Right renal cortex interstitium (tissue), 3 donors: ENCODE results near the gene UFSP1. TPM values are rescaled to one million over a fixed set of nuclear protein-coding genes. Genes with fewer than 3 reads are reported as not detected.

ENCODE experiments used
- DNase-seq, 3 donors: peaks; one replicate each; pipeline ENCODE4 v3.0.0-alpha.2; 2013; ENCODE audit warnings: low read depth in 3 of 3, low spot score in 2 of 3
- polyA plus RNA-seq, 3 donors: library from polyadenylated mRNA; unstranded; fragments of 120-200 nt; gene quantifications; one replicate each; pipeline ENCODE4 v1.2.1, GENCODE V29; 2013; ENCODE audit not compliant: insufficient read length in 3 of 3

UFSP1 gene
- polyA plus RNA-seq, 3 donors: 0.96 to 2.3 (median 1.9) TPM

DNA sequence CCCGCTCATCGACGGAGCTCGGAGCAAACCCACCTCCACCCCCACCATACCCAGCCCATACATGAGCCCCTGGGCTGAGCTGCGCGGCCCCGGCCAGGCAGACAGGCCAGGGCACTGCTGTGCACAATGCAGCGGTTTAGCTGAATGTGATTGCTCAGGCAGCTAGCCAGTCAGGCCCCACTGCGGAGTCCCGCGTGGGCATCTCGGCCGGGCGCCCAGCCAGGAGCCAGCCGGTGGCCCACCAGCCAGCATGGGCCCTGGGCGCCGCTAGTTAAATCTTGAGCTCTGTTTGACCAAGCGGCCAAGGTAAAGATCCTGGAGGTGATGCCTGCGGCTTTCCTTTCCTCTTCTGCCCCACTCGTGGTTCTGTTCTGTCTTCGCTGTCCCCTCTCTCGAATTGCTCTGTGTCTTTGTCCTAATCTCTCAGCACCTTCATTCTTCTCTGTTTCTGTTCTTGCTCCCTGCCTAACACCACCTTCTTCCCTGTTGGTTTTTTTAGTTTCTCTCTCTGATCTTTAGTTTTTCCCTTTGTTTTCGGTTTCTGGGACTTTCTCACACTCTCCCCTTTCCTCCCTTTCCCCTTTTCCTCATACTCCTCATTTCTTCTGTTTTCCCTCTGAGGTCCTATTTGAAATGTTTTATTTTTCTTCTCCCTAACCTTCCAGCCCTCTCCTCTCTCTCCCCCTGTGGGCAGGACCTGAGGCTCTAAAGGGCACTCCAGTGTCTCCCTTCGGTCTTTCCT is 6.6 kb downstream of the UFSP1 start:
- no peak for DNase-seq

DNA sequence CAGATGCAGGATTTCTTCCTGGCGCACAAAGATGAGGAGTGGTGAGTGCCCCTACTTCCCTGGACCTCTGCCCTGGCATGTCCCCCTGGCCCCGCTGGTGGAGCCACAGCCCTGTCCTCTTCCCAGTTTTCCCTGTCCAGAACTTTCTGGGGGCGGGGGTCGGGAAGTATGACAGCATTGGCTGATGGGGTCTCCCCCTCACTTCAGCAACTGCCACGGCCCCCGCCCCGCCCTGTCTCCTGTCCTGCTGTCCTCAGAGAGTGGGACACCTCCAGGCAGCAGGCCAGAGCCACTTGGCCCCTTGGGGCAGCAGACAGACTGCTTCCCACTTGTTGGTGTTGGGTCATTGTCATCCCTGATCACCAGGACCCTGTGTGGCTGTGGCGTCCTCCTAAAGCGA is 7.3 kb downstream of the UFSP1 start:
- DNase-seq: no peak

DNA sequence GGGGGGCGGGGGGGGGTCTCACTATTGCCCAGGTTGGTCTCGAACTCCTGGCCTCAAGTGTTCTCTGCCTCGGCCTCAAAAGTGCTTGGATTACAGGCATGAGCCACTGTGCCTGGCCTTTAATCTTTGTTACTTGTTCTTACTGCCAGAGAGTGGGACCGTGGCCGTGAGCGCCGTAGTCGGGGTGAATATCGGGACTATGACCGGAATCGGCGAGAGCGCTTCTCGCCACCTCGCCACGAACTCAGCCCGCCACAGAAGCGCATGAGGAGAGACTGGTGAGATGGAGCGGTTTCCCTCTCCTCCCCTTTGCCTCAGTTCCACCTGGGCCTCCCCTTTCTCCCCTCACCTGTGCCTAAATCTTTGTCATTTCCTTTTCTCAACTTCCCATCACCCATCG is 8.4 kb downstream of the UFSP1 start:
- DNase-seq: no peak

DNA sequence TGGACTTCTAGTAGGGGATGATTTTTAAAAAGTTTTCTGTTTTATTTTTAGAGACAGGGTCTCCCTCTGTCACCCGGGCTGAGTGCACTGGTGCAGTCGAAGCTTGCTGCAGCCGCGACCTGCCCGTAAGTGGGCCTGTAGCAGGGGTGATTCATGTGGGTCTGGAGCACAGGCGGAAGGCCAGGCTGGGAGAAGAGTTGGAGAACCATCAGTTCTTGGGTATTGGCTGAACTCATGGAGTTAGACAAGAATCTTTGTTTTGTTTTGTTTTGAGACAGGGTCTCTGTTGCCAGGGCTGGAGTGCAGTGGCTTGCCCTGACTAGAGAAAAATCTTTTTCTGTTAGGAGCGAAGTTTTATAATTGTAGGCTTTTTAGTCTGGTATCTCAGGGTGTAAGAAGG is 8.9 kb downstream of the UFSP1 start:
- no peak for DNase-seq

DNA sequence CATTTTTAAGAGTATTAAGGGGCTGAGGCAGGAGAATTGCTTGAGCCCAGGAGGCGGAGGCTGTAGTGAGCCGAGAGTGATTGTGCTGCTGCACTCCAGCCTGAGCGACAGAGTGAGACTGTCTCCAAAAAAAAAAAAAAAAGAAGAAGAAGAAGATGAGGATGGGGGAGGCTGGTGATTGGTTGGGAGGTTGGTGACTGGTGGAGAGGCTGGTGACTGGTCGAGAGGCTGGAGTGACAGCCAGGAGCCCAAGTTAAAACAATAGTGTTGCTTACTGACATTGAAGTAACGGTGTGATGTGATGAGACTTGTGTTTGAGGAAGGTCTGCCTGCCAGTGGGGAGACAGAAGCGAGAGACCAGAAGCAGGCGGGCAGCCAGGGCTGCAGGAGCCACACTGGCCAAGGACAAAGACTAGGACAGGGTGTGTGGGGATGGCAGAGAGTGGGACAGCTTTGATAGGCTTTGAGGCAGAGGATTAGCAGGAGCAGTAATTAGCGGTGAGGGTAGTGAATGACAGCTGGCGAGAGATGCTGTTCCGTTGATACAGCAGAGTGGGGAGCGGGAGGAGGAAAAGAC is 9.7 kb downstream of the UFSP1 start:
- DNase-seq: no peak

DNA sequence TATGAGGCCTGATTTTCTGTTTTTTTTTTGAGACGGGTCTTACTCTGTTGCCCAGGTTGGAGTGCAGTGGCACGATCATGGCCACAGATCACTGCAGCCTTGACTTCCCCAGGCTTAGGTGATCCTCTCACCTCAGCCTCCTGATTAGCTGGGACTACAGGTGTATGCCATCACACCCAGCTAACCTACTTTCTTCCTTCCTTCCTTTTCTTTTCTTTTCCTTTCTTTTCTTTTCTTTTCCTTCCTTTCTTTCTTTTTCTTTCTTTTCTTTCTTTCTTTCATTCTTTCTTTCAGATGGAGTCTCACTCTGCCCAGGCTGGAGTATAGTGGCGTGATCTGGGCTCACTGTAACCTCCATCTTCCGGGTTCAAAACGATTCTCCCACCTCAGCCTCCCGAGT is 10.8 kb downstream of the UFSP1 start:
- DNase-seq: no peak

DNA sequence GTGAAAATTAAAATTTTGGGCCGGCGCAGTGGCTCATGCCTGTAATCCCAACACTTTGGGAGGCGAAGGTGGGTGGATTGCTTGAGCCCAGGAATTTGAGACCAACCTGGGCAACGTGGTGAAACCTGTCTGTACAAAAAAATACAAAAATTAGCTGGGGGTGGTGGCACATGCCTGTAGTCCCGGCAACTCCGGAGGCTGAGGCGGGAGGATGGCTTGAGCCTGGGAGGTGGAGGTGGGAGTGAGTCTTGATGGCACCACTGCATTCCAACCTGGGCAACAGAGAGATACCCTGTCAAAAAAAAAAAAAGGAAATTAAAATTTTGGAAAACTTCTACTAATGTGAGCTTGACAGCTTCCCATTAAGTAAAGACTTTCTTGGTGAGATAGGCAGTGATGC is 11.5 kb downstream of the UFSP1 start:
- DNase-seq: no peak

DNA sequence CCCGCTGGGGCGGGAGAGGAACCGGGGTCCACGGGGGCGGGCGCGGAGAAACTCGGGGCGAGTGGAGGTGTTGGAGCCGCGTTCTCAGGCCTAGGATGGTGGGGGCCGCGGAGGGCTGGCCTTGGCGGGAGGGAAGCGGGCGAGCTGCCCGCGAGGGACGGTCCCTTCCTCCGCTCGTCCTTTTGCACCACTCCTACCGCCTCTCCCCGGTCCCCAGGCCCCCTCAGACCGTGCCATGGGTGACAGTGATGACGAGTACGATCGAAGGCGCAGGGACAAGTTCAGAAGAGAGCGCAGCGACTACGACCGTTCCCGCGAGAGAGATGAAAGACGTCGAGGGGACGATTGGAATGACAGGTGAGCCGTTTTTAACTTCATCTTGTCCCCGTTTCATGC is 14.2 kb downstream of the UFSP1 start:
- DNase-seq: no peak

DNA sequence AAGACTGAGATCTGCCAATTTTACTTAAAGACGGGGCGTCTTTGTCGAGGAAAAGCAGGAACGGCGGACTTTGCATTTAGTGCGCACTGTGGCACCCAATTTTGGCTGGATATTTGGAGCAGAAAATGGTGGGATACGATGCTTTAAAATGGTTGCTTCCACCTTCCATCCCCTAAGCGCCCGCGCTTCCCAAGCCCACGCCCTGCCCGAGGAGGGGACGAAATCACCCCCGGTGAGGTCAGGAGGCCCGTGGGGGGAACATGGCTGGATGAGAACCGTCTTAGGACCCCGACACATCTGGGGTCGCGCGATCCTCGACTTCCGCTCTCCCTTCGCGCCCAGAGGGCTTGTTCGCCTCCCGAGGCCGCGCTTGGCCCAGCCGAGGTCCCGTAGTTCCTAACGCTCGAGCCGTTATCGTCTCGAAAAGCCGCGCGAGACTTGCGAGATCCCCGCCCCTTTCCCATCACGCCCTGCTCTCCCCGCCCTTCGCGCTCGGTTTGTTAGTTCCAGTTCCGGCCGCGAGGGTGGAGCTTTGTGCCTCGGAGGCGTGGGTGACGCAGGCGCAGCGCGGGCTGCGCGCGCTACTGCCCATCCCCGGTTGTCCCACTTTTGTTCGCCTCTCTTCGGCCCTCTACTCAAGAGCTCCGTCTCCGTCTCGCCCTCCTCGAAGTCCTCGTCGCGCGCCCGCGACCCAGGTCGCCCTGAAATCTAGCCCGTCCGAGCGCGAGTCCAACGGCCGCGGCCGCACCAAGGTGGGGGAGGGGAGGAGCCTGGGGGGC is 14.7 kb downstream of the UFSP1 start, which contains the start of gene SRRT:
TSS of gene SRRT (plus strand) at position 527 of the 779 bp plus-strand sequence. CDS start 488 bp downstream, outside the sequence.
- peak; percentile 93 to 99 (median 96) for DNase-seq

DNA sequence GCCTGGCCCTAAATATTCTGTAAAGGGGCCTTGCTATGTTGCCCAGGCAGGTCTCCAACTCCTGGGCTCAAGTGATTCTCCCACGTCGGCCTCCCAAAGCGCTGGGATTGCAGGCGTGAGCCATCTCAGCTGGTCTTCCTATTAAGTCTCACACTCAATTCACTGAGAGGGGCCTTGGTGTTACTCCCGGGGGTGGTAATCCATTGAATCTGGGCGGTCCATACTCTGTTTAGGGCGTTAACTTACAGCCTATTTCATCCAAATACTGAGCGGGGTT is 15.3 kb downstream of the UFSP1 start:
- no peak for DNase-seq

DNA sequence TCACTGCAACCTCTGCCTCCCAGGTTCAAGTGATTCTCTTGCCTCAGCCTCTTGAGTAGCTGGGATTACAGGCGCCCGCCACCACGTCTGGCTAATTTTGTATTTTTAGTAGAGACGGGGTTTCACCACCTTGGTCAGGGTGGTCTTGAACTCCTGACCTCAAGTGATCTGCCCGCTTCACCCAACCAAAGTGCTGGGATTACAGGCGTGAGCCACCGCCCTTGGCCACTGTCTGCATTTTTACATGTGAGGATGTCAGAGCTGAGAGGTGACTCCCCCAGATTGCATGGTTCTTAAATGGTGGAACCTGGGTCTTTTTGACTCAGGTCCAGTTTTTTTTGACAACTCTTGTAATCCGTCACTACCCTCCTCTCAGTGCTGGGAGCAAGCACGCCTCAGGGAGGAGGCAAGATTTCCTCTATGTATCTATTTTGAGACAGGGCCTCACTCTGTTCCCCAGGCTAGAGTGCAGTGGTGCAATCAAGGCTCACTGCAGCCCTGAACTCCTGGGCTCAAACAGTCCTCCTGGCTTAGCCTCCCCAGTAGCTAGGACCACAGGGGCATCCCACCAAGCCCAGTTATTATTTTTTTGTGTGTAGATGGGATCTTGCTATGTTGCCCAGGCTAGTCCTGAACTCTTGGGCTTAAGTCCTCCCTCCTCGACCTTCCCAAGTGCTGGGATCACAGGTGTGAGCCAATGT is 15.8 kb downstream of the UFSP1 start:
- DNase-seq: no peak

DNA sequence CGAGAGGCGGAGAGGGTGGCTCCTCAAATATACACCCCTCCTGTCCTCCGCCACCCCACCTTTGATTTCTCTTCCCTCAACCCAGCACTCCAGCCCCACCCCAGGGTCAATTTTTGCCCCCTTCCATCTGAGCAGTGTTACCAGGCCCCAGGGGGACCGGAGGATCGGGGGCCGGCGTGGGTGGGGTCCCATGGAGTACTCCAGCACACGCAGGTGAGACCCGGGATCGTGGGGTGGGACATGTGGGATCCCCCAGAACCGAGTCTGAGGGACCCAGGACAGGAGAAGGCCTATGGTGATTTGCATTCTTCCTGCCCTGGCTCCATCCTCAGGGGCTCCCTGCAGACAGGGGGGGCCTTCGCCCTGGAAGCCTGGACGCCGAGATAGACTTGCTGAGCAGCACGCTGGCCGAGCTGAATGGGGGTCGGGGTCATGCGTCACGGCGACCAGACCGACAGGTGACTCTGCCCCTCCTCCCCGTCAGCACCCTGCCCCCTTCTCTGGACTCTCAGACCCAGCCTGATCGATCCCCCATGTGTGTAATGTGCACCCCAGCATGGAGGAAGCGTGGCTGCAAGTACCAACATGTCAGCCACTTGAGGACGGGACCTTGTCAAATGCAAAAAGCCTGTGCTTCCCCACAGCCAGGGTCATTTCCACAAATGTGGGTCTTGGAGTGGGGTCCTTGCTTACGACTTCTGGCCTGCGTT is 21.6 kb downstream of the UFSP1 start:
- DNase-seq: no peak

DNA sequence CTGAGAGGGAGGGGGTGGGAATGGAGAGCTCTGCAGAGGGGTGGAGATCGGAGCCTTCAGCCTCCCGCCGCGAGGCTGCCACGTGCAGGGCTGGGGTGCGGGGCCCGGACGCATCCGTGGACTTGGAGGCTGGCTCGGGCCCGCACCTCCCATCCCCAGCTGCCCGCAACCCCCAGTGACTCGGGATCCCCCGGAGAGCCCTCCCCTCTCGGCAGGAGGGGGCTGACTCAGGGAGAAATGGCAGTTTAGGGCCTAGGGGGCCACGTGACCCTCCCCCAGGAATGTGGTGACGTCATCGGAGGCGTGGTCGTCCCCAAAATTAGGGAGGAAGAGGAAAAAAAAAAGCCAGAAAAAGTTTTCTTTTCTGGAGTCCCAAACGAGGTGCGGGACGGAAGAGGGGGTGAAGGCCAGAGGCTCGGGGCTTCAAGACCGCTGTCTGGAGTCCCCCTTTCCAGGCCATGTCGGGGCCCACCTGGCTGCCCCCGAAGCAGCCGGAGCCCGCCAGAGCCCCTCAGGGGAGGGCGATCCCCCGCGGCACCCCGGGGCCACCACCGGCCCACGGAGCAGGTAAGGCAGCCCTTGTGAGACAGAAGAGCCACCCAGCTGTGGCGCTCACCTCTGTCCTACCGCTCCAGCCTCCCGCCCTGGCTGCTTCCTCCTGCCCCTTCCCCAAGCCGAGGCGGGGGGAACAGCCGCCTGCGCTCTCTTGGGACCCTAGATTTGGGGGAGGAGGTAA is 22.3 kb downstream of the UFSP1 start, which contains the start of gene TRIP6:
TSS of gene TRIP6 (plus strand) at position 348 of the 736 bp plus-strand sequence. CDS start at position 459, 111 bp downstream.
- peak; percentile 83 to 87 (median 84) for DNase-seq

DNA sequence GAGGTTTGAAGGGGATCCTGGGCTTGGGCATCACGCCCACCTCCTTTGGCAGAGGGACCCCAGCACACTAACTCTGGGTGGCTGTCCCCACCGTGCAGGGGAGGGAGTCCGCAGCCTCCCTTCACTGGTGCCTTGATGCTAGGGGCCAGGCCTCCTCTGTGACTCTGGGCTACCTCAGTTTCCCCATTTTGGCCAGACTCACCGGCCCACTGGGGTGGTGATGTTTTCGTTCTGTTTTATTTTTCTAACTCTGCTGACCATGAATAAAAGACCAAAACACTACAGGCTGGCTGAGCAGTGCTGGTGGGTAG is 22.8 kb downstream of the UFSP1 start:
- no peak for DNase-seq

DNA sequence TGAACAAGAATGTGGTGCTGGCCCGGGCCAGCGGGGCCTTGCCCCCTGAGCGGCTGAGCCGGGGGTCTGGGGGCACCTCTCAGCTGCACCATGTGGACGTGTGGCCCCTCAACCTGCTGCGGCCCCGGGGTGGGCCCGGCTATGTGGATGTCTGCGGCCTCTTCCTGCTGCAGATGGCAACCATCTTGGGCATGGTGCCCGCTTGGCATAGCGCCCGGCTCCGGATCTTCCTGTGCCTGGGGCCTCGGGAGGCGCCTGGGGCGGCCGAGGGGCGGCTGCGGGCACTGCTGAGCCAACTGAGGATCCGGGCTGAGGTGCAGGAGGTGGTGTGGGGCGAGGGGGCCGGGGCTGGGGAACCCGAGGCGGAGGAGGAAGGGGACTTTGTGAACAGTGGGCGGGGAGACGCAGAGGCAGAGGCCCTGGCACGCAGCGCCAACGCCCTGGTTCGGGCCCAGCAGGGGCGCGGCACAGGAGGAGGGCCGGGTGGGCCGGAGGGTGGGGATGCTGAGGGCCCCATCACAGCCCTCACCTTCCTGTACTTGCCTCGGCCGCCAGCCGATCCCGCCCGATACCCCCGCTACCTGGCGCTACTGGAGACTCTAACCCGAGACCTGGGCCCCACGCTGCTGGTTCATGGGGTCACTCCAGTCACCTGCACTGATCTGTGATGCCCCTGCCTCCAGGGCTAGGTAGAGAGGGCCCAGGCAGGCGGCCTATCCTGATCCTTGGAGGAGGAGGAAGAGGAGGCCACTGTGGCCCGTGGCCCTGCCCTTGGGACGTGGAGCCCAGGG is 23.4 kb downstream of the UFSP1 start:
- no peak for DNase-seq

DNA sequence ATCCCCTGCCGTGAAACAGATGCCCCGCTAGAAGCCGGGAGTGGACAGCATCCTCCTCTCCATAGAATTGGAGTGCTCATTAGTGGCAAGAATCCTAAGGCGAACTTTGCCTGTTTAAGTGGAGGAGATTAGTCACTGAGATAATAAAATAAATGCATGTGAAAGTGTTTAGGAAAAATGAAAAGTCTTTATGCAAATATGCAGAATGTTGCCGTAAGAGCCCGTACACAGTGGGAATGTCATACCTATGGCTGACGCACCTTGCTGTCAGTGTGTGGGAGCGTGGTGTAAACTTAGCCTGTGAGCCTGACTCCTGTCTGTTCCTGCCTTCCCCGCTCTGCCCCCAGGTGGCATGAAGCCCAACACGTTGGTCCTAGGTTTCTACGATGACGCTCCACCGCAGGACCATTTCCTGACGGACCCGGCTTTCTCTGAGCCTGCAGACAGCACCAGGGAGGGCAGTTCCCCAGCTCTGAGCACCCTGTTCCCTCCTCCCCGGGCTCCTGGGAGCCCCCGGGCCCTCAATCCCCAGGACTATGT is 24.1 kb downstream of the UFSP1 start:
- DNase-seq: no peak

DNA sequence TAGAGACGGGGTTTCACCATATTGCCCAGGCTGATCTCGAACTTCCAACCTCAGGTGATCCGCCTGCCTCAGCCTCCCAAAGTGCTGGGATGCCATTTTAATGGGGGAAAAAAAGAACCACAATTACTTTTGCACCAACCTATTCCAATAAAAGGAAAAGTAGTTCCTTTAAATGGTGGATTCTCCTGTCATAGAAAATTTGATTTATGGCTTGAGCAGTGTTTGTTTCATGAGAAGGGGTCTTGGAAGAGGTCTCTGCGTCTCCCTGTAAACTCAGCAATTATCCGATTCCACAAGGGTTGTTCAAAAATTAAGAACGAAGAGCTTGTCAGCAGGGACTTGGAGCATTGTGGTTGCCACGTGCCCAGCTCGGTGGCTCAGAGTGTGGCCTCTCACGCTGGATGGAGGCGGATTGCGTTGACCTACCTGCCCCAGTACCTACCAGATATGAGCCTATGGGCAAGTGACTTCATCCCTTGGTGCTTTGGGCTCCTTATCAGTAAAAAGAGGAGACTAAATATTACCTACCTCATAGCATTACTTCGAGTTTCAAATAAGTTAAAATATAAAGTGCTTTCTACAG is 25.2 kb downstream of the UFSP1 start:
- no peak for DNase-seq

DNA sequence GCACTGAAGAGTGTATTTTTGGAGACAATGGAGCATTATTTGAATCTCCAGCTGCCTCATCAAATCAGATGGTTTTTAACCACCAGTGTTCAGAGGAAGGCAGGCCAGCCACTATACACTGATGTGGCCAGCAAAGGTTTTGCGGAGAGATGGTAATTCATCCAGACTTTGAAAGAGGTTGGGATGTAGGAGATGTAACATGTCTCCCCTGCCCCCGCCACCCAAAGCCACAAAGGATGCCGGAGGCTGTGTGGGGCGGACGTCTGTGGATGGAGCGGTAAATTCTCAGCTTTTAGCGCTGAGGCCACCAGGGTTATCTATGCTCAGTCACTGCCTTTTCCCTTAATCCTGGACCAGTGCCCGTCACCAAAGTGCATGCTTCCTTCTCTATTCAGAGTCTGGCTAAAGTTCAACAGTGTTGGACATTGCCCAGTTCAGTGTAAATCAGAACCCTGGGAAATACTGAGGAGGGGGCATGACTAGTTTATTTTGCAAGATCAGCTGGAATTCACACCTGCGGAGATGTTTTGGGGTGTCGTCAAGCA is 26.0 kb downstream of the UFSP1 start:
- peak in 1 of 3 donors; percentile 21 for DNase-seq
